Testis (tissue), 3 donors: ENCODE measurements around the gene CEP85L. TPM values are rescaled to one million over a fixed set of nuclear protein-coding genes. Genes with fewer than 3 reads are reported as not detected.

Source experiments
- DNase-seq: peaks from one replicate; pipeline ENCODE4 v3.0.0-alpha.2; 2019
- H3K27ac ChIP-seq, 2 donors: fragments of 200-600 bp; sonication (generic); one replicate each; pipeline ENCODE4 v1.5.1; 2019
- H3K27me3 ChIP-seq: fragments of 200-600 bp; sonication (generic); one replicate; pipeline ENCODE4 v1.5.1; 2019
- H3K36me3 ChIP-seq: fragments of 200-600 bp; sonication (generic); one replicate; pipeline ENCODE4 v1.5.1; 2017; ENCODE audit warnings: low read depth; ENCODE audit errors: missing control alignments
- H3K4me1 ChIP-seq: fragments of 200-600 bp; sonication (generic); one replicate; pipeline ENCODE4 v1.5.1; 2019
- H3K4me3 ChIP-seq, 2 donors: fragments of 200-600 bp; sonication (generic); one replicate each; pipeline ENCODE4 v1.5.1; 2017 to 2019
- H3K9me3 ChIP-seq: fragments of 200-600 bp; sonication (generic); one replicate; pipeline ENCODE4 v1.5.1; 2017
- CTCF ChIP-seq, 3 experiments: fragments of 450-650 bp in 2 of 3; fragments of 200-600 bp in 1 of 3; sonication (generic) in 1 of 3; IDR thresholded peaks; one replicate each; pipeline ENCODE4 v1.5.1; 2016 to 2019; ENCODE audit warnings: antibody characterized with exemption in 3 of 3, mild to moderate bottlenecking in 2 of 3, moderate library complexity in 1 of 3
- POLR2A ChIP-seq: fragments of 450-650 bp; IDR thresholded peaks from one replicate; pipeline ENCODE4 v1.6.1; 2017; ENCODE audit warnings: antibody characterized with exemption, mild to moderate bottlenecking, moderate library complexity
- WGBS, 2 donors: methylation state at CpG; one replicate each; pipeline ENCODE4 v1.1.5; 2018; 5-methylcytosine and 5-hydroxymethylcytosine counted together
- intact Hi-C: fragments of 100-400 bp; cut with DNase I; formaldehyde crosslinking; loops from one replicate; pipeline ENCODE4 v1.15.1; 2023; ENCODE audit warnings: low total_unique reads
- polyA plus RNA-seq: library from polyadenylated mRNA; stranded (reverse); fragments of 350-450 nt; fragmentation: Illumina TruSeq; extraction: RNeasy Lipid Tissue Mini Kit (QIAGEN cat#74804); gene quantifications from one replicate; pipeline ENCODE4 v1.2.3, GENCODE V29; 2014; ENCODE audit warnings: low read depth, low replicate concordance; ENCODE audit not compliant: insufficient read depth
- total RNA-seq, 2 donors: library from RNA; depleted of rRNA; stranded (reverse); fragments of >200 nt; gene quantifications; one replicate each; pipeline ENCODE4 v1.2.3, GENCODE V29; 2016

CEP85L gene
- total and polyA plus RNA-seq, 3 donors from 2014 or later, result 63.7 to 80.7 (median 78.8) TPM

GRCh38 chr6:118536478-118536877, 114.9 kb downstream of the CEP85L start:
- WGBS, 2 donors, result 62 to 75% methylated on average over 2 of the region's 2 CpGs
- no peak overlapping the region for H3K4me3 ChIP-seq
- no peak for TF ChIP-seq POLR2A
- no peak for TF ChIP-seq CTCF (IDR thresholded peaks at IDR 0.05)

GRCh38 chr6:118535176-118535844, 116.1 kb downstream of the CEP85L start:
- no peak for DNase-seq
- no peaks in the 10 kb centered on the region for H3K36me3 ChIP-seq
- no peaks in the 10 kb centered on the region for H3K9me3 ChIP-seq
- H3K27me3 ChIP-seq, result no peaks in the 10 kb centered on the region
- 96% methylated on average over 6 of the region's 6 CpGs for WGBS, 2 donors
- H3K4me1 ChIP-seq, result peaks cover 4% of the 10 kb centered on the region
- no peak for TF ChIP-seq CTCF (IDR thresholded peaks at IDR 0.05)
- TF ChIP-seq POLR2A, result no peak
- intact Hi-C loops, result no loop called here
- no peak overlapping the region for H3K4me3 ChIP-seq
- no peak overlapping the region for H3K27ac ChIP-seq

More at GRCh38 chr6:118536478-118536877, 114.9 kb downstream of the CEP85L start:
- DNase-seq, result no peak
- H3K27me3 ChIP-seq, result no peaks in the 10 kb centered on the region
- intact Hi-C loops, result no loop called here
- no peaks in the 10 kb centered on the region for H3K36me3 ChIP-seq
- H3K4me1 ChIP-seq, result peaks cover 4% of the 10 kb centered on the region
- no peaks in the 10 kb centered on the region for H3K9me3 ChIP-seq
- no peak overlapping the region for H3K27ac ChIP-seq

GRCh38 chr6:118530942-118531341, 120.4 kb downstream of the CEP85L start:
- no peak overlapping the region for H3K27ac ChIP-seq
- H3K4me3 ChIP-seq, result no peak overlapping the region
- TF ChIP-seq POLR2A (no peak), CTCF (IDR thresholded peaks at IDR 0.05) (no peak)
- 93 to 94% methylated on average over 2 of the region's 2 CpGs for WGBS, 2 donors
- no peak for DNase-seq
- no peaks in the 10 kb centered on the region for H3K36me3 ChIP-seq
- intact Hi-C loops, result no loop called here
- no peaks in the 10 kb centered on the region for H3K9me3 ChIP-seq
- no peaks in the 10 kb centered on the region for H3K4me1 ChIP-seq
- no peaks in the 10 kb centered on the region for H3K27me3 ChIP-seq

- TF ChIP-seq CTCF (IDR thresholded peaks at IDR 0.05) (no peak), POLR2A (no peak)
- no peaks in the 10 kb centered on the region for H3K36me3 ChIP-seq
- 90 to 95% methylated on average over 2 of the region's 2 CpGs for WGBS, 2 donors
- intact Hi-C loops, result no loop called here
- no peak for DNase-seq
- H3K27me3 ChIP-seq, result no peaks in the 10 kb centered on the region
- H3K27ac ChIP-seq, result no peak overlapping the region
- no peaks in the 10 kb centered on the region for H3K4me1 ChIP-seq
- no peaks in the 10 kb centered on the region for H3K9me3 ChIP-seq
- no peak overlapping the region for H3K4me3 ChIP-seq
These were observed 121.6 kb downstream of the CEP85L start for GRCh38 chr6:118529756-118530155.

GRCh38 chr6:118528129-118528528, 123.3 kb downstream of the CEP85L start:
- no peak overlapping the region for H3K27ac ChIP-seq
- no peak overlapping the region for H3K4me3 ChIP-seq
- TF ChIP-seq CTCF (IDR thresholded peaks at IDR 0.05) (no peak), POLR2A (no peak)
- H3K36me3 ChIP-seq, result no peaks in the 10 kb centered on the region
- H3K9me3 ChIP-seq, result no peaks in the 10 kb centered on the region
- DNase-seq, result no peak
- no peaks in the 10 kb centered on the region for H3K27me3 ChIP-seq
- intact Hi-C loops, result no loop called here
- no peaks in the 10 kb centered on the region for H3K4me1 ChIP-seq
- 29 to 35% methylated on average over 1 of the region's 1 CpG for WGBS, 2 donors
